ENCODE results near the gene SMYD2.

SMYD2 gene

GRCh38 chr1:214281021-214281719, at the start of gene SMYD2:
TSS of gene SMYD2 (plus strand) at chr1:214281159. CDS start at chr1:214281255, 96 bp downstream.
- DNase-seq = no peak

- no peak for DNase-seq
Measured at GRCh38 chr1:214233856-214234634, 46.9 kb upstream of the SMYD2 start.

GRCh38 chr1:214234635-214235025, 46.3 kb upstream of the SMYD2 start:
- DNase-seq = no peak

- DNase-seq = no peak
Measured at GRCh38 chr1:214236477-214236876, 44.5 kb upstream of the SMYD2 start.

GRCh38 chr1:214241060-214241459, 39.9 kb upstream of the SMYD2 start:
- DNase-seq = no peak

GRCh38 chr1:214244252-214244651, 36.7 kb upstream of the SMYD2 start:
- DNase-seq = no peak

- no peak for DNase-seq
Measured at GRCh38 chr1:214244841-214245240, 36.1 kb upstream of the SMYD2 start.

GRCh38 chr1:214247501-214248041, 33.4 kb upstream of the SMYD2 start:
- no peak for DNase-seq

GRCh38 chr1:214248311-214249085, 32.5 kb upstream of the SMYD2 start:
- DNase-seq = no peak

- no peak for DNase-seq
Measured at GRCh38 chr1:214249651-214250050, 31.3 kb upstream of the SMYD2 start.

GRCh38 chr1:214251354-214251753, 29.6 kb upstream of the SMYD2 start:
- DNase-seq = no peak

GRCh38 chr1:214255509-214255908, 25.4 kb upstream of the SMYD2 start:
- no peak for DNase-seq

- no peak for DNase-seq
Measured at GRCh38 chr1:214259353-214259977, 21.5 kb upstream of the SMYD2 start.

GRCh38 chr1:214260561-214261205, 20.3 kb upstream of the SMYD2 start:
- DNase-seq = no peak

- DNase-seq = peak; percentile 46
Measured at GRCh38 chr1:214261206-214262123, 19.5 kb upstream of the SMYD2 start.

- no peak for DNase-seq
Measured at GRCh38 chr1:214264196-214264595, 16.8 kb upstream of the SMYD2 start.

GRCh38 chr1:214264976-214265375, 16.0 kb upstream of the SMYD2 start:
- DNase-seq = no peak

- no peak for DNase-seq
Measured at GRCh38 chr1:214270097-214270650, 10.8 kb upstream of the SMYD2 start.

GRCh38 chr1:214271174-214271858, 9.6 kb upstream of the SMYD2 start:
- no peak for DNase-seq
